Retinal pigment epithelial cell (primary cell): ENCODE measurements around the gene VILL.

Experiments
- DNase-seq: peaks from one replicate; pipeline ENCODE4 v3.0.0-alpha.2; 2010; ENCODE audit warnings: low read depth
- H3K4me3 ChIP-seq: 2 replicates; pipeline ENCODE4 v1.5.1; 2011; ENCODE audit warnings: mild to moderate bottlenecking, low read length, control low read depth, moderate library complexity
- CTCF ChIP-seq: conservative IDR thresholded peaks from 2 replicates; pipeline ENCODE4 v1.5.1; 2011; ENCODE audit warnings: low read depth, low read length, control low read depth, inconsistent platforms

Gene VILL

DNA sequence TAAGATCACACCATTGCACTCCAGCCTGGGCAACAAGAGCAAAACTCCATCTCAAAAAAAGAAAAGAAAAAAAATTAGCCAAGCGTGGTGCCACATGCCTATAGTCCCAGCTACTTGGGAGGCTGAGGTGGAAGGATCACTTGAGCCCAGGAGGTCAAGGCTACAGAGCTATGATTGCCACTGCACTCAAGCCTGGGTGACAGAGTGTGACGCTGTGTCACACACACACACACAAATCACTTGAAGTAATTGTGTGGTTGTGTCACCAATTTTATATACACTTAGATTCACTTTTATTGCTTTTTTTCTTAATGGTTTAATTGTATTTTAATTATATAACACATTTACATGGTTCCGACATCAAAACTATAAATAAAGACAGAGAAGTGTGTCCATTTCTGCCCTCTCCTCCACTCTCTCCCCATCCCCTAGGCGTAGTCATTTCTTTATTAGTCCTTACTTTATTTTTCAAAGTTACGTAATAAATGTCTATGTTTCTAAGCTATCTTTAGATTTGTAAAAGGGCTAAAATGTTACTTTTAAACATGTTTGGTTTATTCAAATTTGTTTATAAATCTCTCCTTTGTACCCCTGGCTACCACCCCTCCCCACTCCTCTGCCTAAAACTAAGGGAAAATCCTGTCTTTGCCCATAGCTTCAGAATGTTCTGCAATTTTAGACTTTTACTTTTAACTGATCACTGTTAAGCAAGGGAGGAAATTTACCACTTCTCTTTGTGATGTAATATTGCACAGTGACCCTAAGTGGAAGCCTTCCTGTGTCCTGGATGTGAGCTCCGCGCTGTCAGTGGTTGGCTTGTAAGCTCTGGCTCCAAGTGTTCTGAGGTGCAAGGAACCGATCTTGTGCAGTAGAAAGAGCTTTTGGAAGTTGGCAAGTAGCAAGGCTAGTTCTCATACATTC, 10.8 kb upstream of the VILL start:
- H3K4me3 ChIP-seq = no peak overlapping the region
- no peak for DNase-seq
- TF ChIP-seq CTCF = no peak

- no peak overlapping the region for H3K4me3 ChIP-seq
- no peak for DNase-seq
- no peak for TF ChIP-seq CTCF
Measured at GRCh38 chr3:37980462-37981347, 9.9 kb upstream of the VILL start.

- no peak for TF ChIP-seq CTCF
- DNase-seq = no peak
- H3K4me3 ChIP-seq = no peak overlapping the region
Measured at GRCh38 chr3:37981348-37981664, 9.3 kb upstream of the VILL start.

DNA sequence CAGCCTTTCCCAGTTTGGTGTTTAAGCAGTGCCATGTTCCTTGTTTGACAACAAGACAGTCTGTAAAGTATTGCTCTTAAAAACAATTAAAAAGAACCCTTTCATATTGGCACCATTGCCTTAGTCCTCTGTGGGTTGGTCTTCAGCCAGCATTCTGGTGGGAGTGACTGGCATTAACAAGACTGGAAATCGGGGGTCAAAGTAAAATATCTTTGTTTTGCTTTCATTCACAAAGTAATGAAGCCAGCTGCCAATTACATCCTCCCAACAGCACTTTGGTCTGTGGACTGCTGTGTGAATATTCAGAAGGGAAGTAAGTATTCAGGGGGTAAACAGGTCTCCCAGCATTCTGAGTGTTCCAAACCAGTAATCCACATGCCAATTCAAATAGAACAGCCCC, 8.3 kb upstream of the VILL start:
- DNase-seq = no peak
- no peak overlapping the region for H3K4me3 ChIP-seq
- no peak for TF ChIP-seq CTCF

DNA sequence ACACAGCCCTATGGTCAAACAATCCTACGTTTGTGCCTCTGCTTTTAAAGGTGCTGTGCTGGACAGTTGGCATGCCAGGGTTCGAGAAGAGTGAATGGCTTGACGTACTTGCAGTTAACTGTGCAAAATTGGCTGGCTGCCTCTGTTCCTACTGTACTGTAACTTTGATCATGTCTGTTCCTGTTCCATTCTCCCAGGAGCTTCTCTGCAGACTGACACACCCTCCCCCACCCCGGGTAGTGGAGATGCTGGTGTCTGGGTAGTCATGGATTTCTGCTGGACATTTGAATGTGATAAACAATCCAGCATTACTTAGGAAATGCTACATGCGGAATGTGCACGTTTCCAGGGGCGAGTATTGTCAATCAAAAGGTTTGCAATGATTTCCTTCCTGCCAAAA, 6.5 kb upstream of the VILL start:
- no peak for DNase-seq
- no peak for TF ChIP-seq CTCF
- no peak overlapping the region for H3K4me3 ChIP-seq

GRCh38 chr3:37984596-37984995, 6.0 kb upstream of the VILL start:
- no peak for DNase-seq
- no peak overlapping the region for H3K4me3 ChIP-seq
- no peak for TF ChIP-seq CTCF
